Subcutaneous adipose tissue (tissue), 4 donors: ENCODE data around the gene FBXW11. TPM values are rescaled to one million over a fixed set of nuclear protein-coding genes. Genes with fewer than 3 reads are reported as not detected.

Experiments used
- total RNA-seq, 4 donors: library from RNA; depleted of rRNA; stranded (reverse); fragments of >200 nt; gene quantifications; one replicate each; pipeline ENCODE4 v1.1.0, GENCODE V29; 2016
- TF ChIP-seq, protein P1 (sequence below): fragments of 450-650 bp; IDR thresholded peaks from one replicate; pipeline ENCODE4 v1.5.1; 2016; ENCODE audit warnings: low read depth, mild to moderate bottlenecking, control low read depth, antibody characterized with exemption, moderate library complexity

The FBXW11 gene
- total RNA-seq, 4 donors from 2014 or later: 51.8 to 66.1 (median 59.8) TPM

DNA sequence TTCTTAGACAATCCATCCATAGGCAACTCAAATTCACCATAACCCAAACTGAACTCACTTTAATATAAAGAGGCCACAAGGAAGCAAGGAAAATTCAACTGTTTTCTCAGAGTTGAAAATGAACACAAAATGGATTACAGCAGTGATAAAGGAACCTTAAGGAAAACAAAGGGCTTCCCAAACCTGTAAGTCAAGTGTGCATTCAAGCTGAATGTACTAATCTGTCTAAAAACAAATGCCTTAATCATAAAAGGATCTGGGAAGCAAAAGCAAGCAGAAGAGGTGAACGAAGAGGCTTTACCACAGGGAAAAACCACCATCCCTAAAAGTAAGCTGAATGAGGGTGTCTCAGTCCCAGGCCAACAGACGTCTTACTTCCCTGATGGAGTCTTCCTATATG lies 13.6 kb downstream of the FBXW11 start:
- TF ChIP-seq, protein P1, sequence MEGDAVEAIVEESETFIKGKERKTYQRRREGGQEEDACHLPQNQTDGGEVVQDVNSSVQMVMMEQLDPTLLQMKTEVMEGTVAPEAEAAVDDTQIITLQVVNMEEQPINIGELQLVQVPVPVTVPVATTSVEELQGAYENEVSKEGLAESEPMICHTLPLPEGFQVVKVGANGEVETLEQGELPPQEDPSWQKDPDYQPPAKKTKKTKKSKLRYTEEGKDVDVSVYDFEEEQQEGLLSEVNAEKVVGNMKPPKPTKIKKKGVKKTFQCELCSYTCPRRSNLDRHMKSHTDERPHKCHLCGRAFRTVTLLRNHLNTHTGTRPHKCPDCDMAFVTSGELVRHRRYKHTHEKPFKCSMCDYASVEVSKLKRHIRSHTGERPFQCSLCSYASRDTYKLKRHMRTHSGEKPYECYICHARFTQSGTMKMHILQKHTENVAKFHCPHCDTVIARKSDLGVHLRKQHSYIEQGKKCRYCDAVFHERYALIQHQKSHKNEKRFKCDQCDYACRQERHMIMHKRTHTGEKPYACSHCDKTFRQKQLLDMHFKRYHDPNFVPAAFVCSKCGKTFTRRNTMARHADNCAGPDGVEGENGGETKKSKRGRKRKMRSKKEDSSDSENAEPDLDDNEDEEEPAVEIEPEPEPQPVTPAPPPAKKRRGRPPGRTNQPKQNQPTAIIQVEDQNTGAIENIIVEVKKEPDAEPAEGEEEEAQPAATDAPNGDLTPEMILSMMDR: no peak

DNA sequence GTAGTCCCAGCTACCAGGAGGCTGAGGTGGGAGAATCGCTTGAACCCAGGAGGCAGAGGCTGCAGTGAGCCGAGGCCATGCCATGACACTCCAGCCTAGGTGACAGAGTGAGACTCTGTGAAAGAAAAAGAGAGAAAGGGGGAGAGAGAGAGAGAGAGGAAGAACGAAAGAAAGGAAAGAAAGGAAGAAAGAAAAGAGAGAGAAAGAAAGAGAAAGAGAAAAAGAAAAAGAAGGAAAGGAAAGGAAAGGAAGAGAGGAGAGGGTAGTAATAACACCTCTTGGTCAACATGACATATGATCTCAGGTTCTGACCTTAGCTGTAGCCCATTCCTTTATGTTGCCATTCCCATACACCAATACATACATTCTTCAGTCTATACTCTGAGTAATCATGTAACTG lies 14.1 kb downstream of the FBXW11 start:
- TF ChIP-seq, protein P1: no peak

DNA sequence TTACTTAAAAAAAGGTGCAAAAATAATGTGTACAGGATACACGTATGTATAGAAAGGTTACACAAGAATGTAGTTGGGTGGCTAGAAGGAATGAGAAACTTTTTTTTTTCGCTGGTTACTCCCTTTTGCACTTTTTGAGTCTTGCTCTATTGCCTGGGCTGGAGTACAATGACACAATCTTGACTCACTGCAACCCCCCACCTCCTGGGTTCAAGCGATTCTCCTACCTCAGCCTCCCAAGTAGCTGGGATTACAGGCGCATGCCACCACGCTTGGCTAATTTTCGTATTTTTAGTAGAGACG lies 15.8 kb downstream of the FBXW11 start:
- TF ChIP-seq, protein P1: no peak

DNA sequence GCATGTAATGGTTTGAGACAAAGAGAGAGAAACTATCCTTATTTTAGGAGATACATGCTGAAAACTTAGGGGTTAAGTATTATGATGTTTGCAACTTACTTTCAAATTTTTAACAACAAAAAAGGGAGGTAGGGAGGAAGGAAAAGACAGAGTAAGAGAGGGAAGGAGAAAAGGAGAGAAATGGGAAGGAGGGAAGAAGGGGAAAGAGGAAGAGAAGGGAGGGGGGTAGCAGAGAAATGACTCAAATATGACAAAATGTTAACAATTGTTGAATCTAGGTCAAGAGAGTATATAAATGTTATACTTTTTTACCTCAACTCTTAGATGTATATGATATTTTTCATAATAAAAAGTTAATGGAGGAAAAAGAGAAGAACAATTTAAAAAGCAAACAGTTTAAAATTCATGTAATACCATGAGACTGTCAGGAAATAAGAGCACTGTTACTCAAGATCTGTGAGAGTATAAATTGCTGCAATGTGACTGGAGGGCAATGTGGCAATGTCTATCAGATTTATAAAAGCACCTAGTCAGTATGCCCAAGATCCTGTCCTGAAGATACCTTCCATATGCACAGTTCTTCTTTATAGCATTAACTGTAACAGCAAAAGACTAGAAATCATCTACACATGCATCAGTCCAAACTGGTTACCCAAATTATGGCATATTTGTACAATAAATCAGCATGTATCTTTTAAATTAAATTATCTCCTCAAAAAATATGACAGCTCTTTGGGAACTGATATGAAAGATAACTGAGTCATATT lies 16.3 kb downstream of the FBXW11 start:
- TF ChIP-seq, protein P1: no peak

DNA sequence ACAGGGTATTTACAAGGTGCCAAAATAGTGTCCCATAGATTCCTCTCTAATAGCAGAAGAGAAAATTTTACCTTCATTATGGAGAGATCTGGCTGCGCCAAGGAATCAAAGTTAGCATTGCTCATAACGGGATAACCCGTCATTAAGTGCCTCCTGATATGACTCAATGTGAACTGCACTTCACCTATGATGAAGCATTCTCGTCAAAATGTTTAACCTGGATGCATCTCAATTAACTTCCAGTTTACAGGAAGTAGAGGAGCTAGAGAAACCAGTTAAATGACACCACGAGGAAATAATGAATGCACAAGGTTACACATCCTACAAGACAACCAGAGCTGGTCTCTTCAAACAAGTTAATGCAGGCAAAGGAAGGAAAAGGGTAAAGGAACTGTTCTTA lies 17.2 kb downstream of the FBXW11 start:
- TF ChIP-seq, protein P1: no peak

DNA sequence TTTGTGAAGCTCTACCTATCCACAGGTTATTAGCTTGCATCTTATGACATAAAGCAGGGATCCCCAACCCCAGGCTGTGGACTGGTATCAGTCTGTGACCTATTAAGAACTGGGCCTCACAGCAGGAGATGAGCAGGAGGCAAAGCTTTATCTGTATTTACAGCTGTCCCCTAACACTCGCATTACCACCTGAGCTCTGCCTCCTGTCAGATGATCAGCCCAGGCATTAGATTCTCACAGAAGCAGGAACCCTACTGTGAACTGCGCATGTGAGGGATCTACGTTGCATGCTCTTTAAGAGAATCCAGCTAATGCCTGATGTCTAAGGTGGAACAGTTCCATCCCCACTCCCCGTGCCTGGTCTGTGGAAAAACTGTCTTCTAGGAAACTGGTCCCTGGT lies 19.7 kb downstream of the FBXW11 start:
- TF ChIP-seq, protein P1: no peak

DNA sequence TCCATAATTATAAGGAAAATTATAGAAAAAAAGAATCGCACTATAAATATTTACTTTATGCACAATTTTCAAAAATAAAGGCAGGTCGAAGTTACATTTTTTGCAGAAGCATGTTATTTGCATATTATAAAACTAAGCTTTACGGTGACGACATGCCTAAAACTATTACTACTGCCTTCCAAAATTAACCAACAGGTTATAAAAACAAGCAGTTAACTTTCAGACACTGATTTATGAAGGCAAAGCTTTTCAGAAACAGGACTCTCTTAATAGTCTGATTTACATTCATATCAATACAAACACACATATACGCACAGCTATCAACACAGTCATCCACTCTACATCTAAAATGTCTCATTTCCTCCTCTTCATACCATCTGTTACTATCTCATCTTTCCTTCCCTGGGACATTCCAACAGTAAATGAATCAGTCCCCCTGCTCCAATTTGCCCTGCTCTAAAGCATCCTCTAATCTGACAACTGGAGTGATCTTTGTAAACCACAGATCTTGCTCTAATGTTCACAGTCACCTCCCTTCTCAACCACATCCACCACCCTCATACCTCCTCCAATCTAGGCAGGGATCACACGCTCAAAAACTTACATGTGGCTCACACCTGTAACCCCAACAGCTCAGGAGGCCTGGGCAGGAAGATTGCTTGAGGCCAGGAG lies 21.6 kb downstream of the FBXW11 start:
- TF ChIP-seq, protein P1: no peak
